Ishikawa (cell line): Measurements from ENCODE around the gene PERCC1.

Experiments used
- CEBPB ChIP-seq: IDR thresholded peaks from 2 replicates; pipeline ENCODE4 v1.6.1; 2012
- CREB1 ChIP-seq: IDR thresholded peaks from 2 replicates; pipeline ENCODE4 v1.6.1; 2012; ENCODE audit warnings: low read depth
- EGR1 ChIP-seq: IDR thresholded peaks from 2 replicates; pipeline ENCODE4 v1.6.1; 2012
- EP300 ChIP-seq: IDR thresholded peaks from 2 replicates; pipeline ENCODE4 v1.6.1; 2012; ENCODE audit warnings: borderline replicate concordance
- FOXM1 ChIP-seq: IDR thresholded peaks from 2 replicates; pipeline ENCODE4 v1.6.1; 2012; ENCODE audit warnings: low read depth, borderline replicate concordance
- NFIC ChIP-seq: IDR thresholded peaks from 2 replicates; pipeline ENCODE4 v1.6.1; 2012
- RAD21 ChIP-seq: IDR thresholded peaks from 2 replicates; pipeline ENCODE4 v1.6.1; 2012; ENCODE audit warnings: low read depth
- TAF1 ChIP-seq: IDR thresholded peaks from 2 replicates; pipeline ENCODE4 v1.6.1; 2012; ENCODE audit warnings: low read depth, mild to moderate bottlenecking
- TCF12 ChIP-seq: IDR thresholded peaks from 2 replicates; pipeline ENCODE4 v1.6.1; 2012; ENCODE audit warnings: low read depth
- TEAD4 ChIP-seq: IDR thresholded peaks from 2 replicates; pipeline ENCODE4 v1.6.1; 2012
- YY1 ChIP-seq: IDR thresholded peaks from 2 replicates; pipeline ENCODE4 v1.6.1; 2012; ENCODE audit warnings: low read depth
- ZBTB7A ChIP-seq: IDR thresholded peaks from 2 replicates; pipeline ENCODE4 v1.6.1; 2012; ENCODE audit warnings: low read depth
- TF ChIP-seq, protein P1 (sequence below): IDR thresholded peaks from 2 replicates; pipeline ENCODE4 v1.6.1; 2012
- TF ChIP-seq, protein P2 (sequence below): IDR thresholded peaks from 2 replicates; pipeline ENCODE4 v1.6.1; 2012
- TF ChIP-seq, protein P3 (sequence below): IDR thresholded peaks from 2 replicates; pipeline ENCODE4 v1.6.1; 2012; ENCODE audit warnings: low read depth, mild to moderate bottlenecking

Gene PERCC1

DNA sequence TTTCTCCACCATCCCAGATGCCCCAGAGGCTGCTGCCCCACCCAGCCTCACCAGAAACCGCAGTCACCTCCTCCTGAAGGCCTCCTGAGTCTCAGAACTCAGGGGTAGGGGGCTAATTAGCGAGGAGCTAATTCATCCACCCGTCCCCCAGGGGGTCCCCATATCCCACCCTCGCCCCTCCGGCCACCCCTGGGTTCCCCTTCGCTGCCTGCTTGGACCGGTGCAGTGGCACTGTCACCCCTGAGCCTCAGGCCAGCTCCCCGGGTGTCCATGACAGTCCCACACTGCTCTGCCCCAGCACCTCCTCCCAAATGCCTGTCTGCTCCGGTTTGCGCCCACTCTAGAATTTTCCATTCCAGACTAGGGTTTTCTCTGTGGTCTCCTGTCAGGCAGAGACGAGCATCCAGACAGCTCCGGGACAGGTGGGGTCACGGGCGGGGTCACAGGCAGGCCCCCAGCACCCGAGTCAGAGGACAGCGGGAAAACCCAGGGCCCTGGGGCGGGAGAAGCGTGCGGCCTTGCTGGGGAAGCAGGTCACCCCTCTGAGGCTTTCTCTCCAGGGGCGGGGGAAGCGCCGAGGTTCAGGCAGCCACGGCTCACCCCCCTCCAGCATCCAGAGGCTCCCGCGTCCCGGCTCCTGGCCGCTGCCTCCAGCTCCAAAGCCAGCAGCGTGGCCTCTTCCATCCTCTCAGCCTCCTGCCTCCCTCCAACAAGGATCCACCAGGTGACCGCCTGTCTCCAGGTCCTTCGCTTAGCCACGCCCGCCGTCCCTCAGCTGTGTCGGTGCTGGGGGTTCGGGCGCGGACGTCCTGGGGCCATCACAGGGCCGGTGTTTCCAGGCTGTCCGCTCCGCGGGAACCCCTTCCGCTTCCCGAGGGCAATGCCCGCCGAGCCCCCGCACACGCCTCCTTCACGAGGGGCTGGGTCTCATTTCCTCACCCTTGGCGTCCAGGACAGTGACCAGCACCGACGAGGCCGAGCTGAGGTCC lies 3.1 kb upstream of the PERCC1 start:
- no peak for TF ChIP-seq EP300
- no peak for TF ChIP-seq TEAD4
- no peak for TF ChIP-seq FOXM1
- TF ChIP-seq NFIC = no peak

DNA sequence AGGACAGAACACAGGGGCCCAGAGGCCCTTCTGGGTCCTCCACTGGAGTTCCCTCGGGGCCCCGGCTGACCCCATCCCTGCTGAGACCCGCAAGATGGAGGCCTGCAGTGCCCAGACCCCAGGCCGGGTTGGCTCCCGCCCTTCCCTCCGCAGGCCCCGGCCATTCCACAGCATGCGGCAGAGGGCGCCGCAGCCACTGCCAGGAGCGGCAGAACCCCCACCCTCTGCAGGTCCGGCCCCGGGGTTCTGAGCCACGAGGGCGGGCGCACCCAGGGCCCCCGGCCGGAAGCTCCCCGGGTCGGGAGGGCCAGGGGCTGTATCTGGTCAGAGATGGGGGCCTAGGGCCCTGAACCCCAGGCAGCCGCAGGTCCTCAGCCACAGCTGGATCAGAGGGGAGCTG lies 2.4 kb upstream of the PERCC1 start:
- TF ChIP-seq FOXM1 (no peak), RAD21 (peak; percentile 29; the same call in 1 of the 2 replicates)

DNA sequence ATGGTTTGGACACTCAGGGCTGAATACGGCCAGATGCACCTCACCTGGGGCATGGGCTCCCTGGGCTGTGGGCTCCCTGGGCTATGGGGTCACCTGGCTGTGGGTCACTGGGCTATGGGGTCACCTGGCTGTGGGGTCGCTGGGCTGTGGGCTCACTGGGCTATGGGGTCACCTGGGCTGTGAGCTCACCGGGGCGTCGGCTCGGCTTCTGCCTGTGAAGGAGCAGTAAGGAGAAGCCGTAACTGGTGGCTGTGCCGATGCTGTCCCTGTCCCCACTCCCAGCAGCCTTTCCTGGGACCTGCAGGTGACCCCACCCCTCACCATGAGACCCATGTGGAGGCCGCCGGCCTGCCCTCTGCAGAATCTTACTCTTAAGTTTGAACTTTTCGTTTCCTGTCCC lies 1.9 kb upstream of the PERCC1 start:
- TF ChIP-seq RAD21 (no peak), EP300 (no peak), CREB1 (no peak), YY1 (no peak), EGR1 (no peak), FOXM1 (no peak)
- TF ChIP-seq, protein P1, sequence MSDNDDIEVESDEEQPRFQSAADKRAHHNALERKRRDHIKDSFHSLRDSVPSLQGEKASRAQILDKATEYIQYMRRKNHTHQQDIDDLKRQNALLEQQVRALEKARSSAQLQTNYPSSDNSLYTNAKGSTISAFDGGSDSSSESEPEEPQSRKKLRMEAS = no peak
- TF ChIP-seq, protein P2, sequence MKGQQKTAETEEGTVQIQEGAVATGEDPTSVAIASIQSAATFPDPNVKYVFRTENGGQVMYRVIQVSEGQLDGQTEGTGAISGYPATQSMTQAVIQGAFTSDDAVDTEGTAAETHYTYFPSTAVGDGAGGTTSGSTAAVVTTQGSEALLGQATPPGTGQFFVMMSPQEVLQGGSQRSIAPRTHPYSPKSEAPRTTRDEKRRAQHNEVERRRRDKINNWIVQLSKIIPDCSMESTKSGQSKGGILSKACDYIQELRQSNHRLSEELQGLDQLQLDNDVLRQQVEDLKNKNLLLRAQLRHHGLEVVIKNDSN = no peak
- TF ChIP-seq, protein P3, sequence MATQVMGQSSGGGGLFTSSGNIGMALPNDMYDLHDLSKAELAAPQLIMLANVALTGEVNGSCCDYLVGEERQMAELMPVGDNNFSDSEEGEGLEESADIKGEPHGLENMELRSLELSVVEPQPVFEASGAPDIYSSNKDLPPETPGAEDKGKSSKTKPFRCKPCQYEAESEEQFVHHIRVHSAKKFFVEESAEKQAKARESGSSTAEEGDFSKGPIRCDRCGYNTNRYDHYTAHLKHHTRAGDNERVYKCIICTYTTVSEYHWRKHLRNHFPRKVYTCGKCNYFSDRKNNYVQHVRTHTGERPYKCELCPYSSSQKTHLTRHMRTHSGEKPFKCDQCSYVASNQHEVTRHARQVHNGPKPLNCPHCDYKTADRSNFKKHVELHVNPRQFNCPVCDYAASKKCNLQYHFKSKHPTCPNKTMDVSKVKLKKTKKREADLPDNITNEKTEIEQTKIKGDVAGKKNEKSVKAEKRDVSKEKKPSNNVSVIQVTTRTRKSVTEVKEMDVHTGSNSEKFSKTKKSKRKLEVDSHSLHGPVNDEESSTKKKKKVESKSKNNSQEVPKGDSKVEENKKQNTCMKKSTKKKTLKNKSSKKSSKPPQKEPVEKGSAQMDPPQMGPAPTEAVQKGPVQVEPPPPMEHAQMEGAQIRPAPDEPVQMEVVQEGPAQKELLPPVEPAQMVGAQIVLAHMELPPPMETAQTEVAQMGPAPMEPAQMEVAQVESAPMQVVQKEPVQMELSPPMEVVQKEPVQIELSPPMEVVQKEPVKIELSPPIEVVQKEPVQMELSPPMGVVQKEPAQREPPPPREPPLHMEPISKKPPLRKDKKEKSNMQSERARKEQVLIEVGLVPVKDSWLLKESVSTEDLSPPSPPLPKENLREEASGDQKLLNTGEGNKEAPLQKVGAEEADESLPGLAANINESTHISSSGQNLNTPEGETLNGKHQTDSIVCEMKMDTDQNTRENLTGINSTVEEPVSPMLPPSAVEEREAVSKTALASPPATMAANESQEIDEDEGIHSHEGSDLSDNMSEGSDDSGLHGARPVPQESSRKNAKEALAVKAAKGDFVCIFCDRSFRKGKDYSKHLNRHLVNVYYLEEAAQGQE = no peak

DNA sequence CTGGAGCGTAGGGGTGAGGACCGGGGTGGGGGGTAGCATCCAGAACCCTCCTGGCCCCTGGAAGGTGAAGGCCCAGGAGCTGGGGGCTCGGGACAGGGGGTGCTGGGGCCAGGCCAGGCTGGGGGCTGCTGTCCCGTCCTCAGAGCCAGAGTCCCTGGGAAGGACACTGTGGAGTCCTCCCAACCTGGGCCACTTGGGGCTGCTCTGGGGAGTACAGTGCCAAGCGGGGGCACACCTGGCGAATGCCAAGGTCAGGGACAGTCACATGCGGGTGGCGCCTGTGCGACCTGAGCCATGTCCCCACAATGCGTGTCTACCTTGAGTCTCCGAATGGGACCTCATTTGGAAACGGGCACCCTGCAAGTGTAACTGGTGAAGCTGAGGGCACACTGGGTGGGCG lies 1.2 kb upstream of the PERCC1 start:
- TF ChIP-seq, protein P3 = no peak
- TF ChIP-seq EP300 (no peak), TAF1 (no peak), CREB1 (no peak), TCF12 (no peak), RAD21 (no peak), EGR1 (no peak), YY1 (no peak), FOXM1 (no peak), ZBTB7A (no peak; the same call in 1 of the 2 replicates), CEBPB (no peak), TEAD4 (no peak), NFIC (no peak)
- TF ChIP-seq, protein P2 = no peak
- TF ChIP-seq, protein P1 = no peak

DNA sequence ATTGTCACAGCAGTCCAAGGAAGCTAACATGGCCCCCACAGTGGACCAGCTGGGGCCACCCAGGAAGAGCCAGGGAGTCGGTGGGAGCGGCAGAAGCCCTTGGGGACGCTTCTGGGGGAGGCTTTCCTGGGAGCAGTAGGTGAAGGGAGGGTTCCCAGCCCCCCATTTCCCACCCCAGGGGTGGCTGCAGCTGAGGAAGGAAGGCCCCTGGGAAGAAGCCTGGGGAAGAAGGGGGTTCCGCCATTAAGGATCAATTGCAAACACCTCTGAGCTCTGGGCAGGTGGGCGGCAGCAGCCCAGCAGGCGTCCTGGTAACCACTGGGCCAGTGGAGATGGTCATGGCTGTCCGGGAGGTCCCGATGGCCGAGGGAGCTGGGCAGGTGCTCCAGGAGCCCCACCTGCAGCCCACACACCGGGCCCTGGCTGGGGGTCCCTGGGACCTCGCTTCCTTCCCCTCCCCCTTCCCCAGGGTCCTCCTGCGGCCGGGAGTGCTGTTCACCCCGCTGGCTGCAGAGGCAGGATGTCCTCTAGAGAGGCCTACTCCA lies 592 bp upstream of the PERCC1 start:
- TF ChIP-seq CEBPB (no peak), RAD21 (no peak), FOXM1 (no peak), NFIC (no peak), ZBTB7A (no peak), TAF1 (no peak), TCF12 (no peak), TEAD4 (no peak)
- TF ChIP-seq, protein P3 = no peak
